WTC11 (cell line): ENCODE data around the gene SIGLEC1. TPM values are rescaled to one million over a fixed set of nuclear protein-coding genes. Genes with fewer than 3 reads are reported as not detected.

ENCODE experiments used
- ATAC-seq: fragments of 200-7000 bp; cut with Tn5 transposase; 2 replicates; pipeline ENCODE4 v1.10.0; 2021; ENCODE audit warnings: mild to moderate bottlenecking, moderate library complexity
- CTCF ChIA-PET: fragments of 300-600 bp; sonication (Branson Sonifier 250); formaldehyde crosslinking; loops from one replicate; lab custom pipeline; 2021; ENCODE audit warnings: antibody characterized with exemption; lab: Charles Lee
- POLR2A ChIA-PET: fragments of 350-600 bp; sonication (Branson Sonifier 250); formaldehyde crosslinking; loops from one replicate; lab custom pipeline; 2021; ENCODE audit warnings: antibody characterized with exemption; lab: Charles Lee
- DNase-seq: peaks from one replicate; pipeline ENCODE4 v3.0.0; 2021; ENCODE audit warnings: low spot score
- H3K27ac Mint-ChIP-seq: 2 replicates; pipeline ENCODE4 v1.8.0; 2021; ENCODE audit warnings: mixed read lengths
- H3K27me3 Mint-ChIP-seq: 2 replicates; pipeline ENCODE4 v1.8.0; 2021; ENCODE audit warnings: low read depth, mild to moderate bottlenecking, moderate library complexity, mixed read lengths
- H3K36me3 Mint-ChIP-seq: 2 replicates; pipeline ENCODE4 v1.8.0; 2021; ENCODE audit warnings: mixed read lengths
- H3K4me1 Mint-ChIP-seq: 2 replicates; pipeline ENCODE4 v1.8.0; 2022; ENCODE audit warnings: mixed read lengths
- H3K4me3 Mint-ChIP-seq: 2 replicates; pipeline ENCODE4 v1.8.0; 2021; ENCODE audit warnings: mild to moderate bottlenecking, moderate library complexity, mixed read lengths
- H3K9me3 Mint-ChIP-seq: 2 replicates; pipeline ENCODE4 v1.8.0; 2021; ENCODE audit warnings: mixed read lengths
- CREM ChIP-seq: sonication (generic); formaldehyde crosslinking; IDR thresholded peaks from 2 replicates; pipeline ENCODE4 v1.8.1; 2022; ENCODE audit warnings: mild to moderate bottlenecking, missing genetic modification reagents, moderate library complexity
- FOXJ3 ChIP-seq: sonication (generic); formaldehyde crosslinking; IDR thresholded peaks from 2 replicates; pipeline ENCODE4 v1.9.0; 2021; ENCODE audit warnings: missing genetic modification reagents, mild to moderate bottlenecking, borderline replicate concordance
- NFYB ChIP-seq: sonication (generic); formaldehyde crosslinking; conservative IDR thresholded peaks from 2 replicates; pipeline ENCODE4 v1.8.0; 2022; ENCODE audit warnings: low read depth, missing genetic modification reagents
- RORB ChIP-seq: fragments of 250-450 bp; sonication (Bioruptor Pico); IDR thresholded peaks from 2 replicates; pipeline ENCODE4 v1.9.0; 2021; ENCODE audit warnings: mild to moderate bottlenecking
- ZNF416 ChIP-seq: fragments of 250-450 bp; sonication (Bioruptor Pico); IDR thresholded peaks from 2 replicates; pipeline ENCODE4 v1.9.0; 2021; ENCODE audit warnings: mild to moderate bottlenecking, inconsistent platforms
- total RNA-seq: library from RNA; stranded (reverse); gene quantifications from 3 replicates; pipeline ENCODE4 v1.2.3, GENCODE V29; 2021
- TF ChIP-seq, protein P1 (sequence below): fragments of 250-450 bp; sonication (Bioruptor Pico); IDR thresholded peaks from 2 replicates; pipeline ENCODE4 v1.9.0; 2021; ENCODE audit warnings: moderate library complexity, mild to moderate bottlenecking, inconsistent platforms, borderline replicate concordance
- TF ChIP-seq, protein P2 (sequence below): sonication (generic); formaldehyde crosslinking; IDR thresholded peaks from 2 replicates; pipeline ENCODE4 v1.8.1; 2023; ENCODE audit warnings: mild to moderate bottlenecking, missing genetic modification reagents, moderate library complexity
- TF ChIP-seq, protein P3 (sequence below): fragments of 250-450 bp; sonication (Bioruptor Pico); IDR thresholded peaks from 2 replicates; pipeline ENCODE4 v1.9.0; 2021; ENCODE audit warnings: mild to moderate bottlenecking, borderline replicate concordance

SIGLEC1 gene
- total RNA-seq, 1 experiment from 2014 or later: 0.04 TPM

DNA sequence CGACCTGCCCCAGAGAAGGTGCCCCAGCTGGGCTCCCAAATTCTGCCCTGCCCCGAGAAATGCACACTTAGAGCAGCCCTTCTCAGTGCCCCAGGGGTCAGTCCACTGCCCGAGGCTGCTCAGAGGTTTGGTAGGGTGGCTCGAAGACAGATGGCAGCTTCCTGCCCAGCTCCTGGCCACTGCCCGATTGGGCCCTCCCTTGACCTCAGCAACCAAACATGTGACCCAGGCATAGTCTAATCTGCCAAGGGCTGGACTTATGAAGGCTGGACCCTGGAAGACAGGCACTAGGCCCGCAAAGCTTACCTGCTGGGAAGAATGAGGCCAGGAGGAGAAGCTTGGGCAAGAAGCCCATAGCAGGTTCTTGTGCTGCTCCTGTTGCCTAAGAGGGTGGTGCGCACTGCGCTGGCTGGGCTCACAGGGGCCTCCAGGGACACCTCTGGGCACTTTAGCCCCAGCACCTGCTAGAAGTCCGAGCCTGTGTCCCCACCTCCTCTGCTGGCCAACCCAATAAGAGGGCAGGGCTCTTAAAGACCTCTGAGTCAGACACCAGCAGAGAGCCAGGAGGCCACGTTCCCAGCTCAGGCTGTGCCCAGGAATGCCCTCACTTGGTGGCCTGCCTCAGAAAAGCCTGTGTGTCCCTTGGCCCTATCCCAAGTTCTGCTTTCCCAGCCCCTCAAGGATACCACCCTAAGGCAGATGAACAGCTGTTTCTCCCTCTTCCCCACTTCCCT is 5.5 kb downstream of the SIGLEC1 start (continued):
- TF ChIP-seq FOXJ3 (CRISPR knock-in tag) (no peak), ZNF416 (CRISPR knock-in tag) (no peak)
- TF ChIP-seq, protein P1, sequence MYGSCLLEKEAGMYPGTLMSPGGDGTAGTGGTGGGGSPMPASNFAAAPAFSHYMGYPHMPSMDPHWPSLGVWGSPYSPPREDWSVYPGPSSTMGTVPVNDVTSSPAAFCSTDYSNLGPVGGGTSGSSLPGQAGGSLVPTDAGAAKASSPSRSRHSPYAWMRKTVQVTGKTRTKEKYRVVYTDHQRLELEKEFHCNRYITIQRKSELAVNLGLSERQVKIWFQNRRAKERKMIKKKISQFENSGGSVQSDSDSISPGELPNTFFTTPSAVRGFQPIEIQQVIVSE (CRISPR knock-in tag): no peak

DNA sequence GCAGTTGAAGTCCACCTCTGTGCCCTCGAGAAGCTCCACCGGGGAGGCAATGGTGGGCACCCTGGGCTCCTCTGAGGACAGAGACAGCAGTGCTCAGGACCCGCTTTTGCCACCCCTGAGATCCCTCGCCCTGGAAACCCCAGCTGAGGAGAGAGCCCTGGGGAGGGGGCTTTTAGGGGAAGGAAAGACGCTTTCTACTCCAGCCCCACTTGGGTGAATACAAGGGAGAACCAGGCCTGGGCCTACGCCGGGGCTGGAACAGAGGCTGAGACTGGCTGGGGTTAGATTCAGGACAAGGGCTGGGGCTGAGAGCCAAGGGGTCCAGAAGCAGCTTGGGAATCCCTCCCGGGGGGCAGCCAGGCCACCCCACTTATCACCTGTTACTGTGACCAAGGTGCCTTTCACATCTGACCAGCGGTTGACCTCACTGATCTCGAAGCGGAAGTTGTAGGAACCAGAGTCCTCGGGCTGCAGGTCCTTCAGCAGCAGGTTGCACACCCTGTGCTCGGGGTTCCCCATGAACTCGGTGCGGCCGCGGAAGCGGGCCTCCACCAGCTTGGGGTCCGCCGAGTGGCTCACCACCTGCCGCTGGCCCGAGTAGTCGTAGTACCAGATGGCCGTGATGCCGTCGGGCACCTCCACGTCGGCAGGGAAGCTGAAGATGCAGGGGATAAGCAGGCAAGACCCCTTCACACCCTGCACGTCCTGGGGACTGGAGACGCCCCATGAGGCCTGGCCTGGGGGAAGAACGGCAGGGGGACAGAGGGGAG is 6.2 kb downstream of the SIGLEC1 start:
- CTCF ChIA-PET: interaction anchor here (0.5 to 2.6 kb wide), 8 partner anchors 10 to 370 kb away, joined by 3 to 16 read pairs (median 5); no protein-coding TSS in a partner anchor

DNA sequence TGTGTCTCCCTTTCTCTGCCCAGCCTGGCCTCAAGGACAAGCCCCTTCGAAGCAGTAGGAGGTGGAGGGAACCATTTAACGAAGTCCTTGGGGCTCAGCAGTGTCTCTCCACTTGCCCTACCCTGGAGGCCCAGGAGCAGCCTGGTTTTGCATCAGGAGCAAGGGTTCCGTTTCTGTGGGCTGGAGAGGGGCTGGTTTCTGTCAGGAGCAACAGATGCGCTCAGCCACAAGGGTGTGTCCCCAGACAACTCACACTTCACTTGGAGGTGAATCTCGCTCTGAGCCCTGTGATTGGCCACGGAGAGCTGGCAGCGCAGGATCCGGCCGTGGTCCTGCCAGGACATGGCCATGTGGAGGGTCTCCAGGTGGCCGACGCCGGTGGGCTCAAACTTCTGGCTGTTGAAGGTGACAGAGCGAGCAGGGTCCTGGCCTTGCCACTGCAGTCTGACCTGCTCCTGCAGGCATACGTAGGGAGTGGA is 6.9 kb downstream of the SIGLEC1 start:
- no peak overlapping the region for H3K27ac Mint-ChIP-seq
- H3K36me3 Mint-ChIP-seq: no peaks in the 10 kb centered on the region
- ChIA-PET POLR2A (no interaction called here), CTCF (interaction anchor here (0.5 to 2.6 kb wide), 7 partner anchors 8 to 370 kb away, joined by 3 to 16 read pairs (median 4); no protein-coding TSS in a partner anchor)
- ATAC-seq (peak; percentile 38), DNase-seq (no peak)
- no peak overlapping the region for H3K4me3 Mint-ChIP-seq
- H3K27me3 Mint-ChIP-seq: no peaks in the 10 kb centered on the region
- no peaks in the 10 kb centered on the region for H3K4me1 Mint-ChIP-seq
- H3K9me3 Mint-ChIP-seq: no peaks in the 10 kb centered on the region
- TF ChIP-seq, protein P2, sequence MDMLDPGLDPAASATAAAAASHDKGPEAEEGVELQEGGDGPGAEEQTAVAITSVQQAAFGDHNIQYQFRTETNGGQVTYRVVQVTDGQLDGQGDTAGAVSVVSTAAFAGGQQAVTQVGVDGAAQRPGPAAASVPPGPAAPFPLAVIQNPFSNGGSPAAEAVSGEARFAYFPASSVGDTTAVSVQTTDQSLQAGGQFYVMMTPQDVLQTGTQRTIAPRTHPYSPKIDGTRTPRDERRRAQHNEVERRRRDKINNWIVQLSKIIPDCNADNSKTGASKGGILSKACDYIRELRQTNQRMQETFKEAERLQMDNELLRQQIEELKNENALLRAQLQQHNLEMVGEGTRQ (CRISPR knock-in tag): no peak
- TF ChIP-seq RORB (CRISPR knock-in tag): no peak
- TF ChIP-seq, protein P3, sequence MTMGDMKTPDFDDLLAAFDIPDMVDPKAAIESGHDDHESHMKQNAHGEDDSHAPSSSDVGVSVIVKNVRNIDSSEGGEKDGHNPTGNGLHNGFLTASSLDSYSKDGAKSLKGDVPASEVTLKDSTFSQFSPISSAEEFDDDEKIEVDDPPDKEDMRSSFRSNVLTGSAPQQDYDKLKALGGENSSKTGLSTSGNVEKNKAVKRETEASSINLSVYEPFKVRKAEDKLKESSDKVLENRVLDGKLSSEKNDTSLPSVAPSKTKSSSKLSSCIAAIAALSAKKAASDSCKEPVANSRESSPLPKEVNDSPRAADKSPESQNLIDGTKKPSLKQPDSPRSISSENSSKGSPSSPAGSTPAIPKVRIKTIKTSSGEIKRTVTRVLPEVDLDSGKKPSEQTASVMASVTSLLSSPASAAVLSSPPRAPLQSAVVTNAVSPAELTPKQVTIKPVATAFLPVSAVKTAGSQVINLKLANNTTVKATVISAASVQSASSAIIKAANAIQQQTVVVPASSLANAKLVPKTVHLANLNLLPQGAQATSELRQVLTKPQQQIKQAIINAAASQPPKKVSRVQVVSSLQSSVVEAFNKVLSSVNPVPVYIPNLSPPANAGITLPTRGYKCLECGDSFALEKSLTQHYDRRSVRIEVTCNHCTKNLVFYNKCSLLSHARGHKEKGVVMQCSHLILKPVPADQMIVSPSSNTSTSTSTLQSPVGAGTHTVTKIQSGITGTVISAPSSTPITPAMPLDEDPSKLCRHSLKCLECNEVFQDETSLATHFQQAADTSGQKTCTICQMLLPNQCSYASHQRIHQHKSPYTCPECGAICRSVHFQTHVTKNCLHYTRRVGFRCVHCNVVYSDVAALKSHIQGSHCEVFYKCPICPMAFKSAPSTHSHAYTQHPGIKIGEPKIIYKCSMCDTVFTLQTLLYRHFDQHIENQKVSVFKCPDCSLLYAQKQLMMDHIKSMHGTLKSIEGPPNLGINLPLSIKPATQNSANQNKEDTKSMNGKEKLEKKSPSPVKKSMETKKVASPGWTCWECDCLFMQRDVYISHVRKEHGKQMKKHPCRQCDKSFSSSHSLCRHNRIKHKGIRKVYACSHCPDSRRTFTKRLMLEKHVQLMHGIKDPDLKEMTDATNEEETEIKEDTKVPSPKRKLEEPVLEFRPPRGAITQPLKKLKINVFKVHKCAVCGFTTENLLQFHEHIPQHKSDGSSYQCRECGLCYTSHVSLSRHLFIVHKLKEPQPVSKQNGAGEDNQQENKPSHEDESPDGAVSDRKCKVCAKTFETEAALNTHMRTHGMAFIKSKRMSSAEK (CRISPR knock-in tag): no peak

More for the DNA sequence above, 6.2 kb downstream of the SIGLEC1 start:
- Mint-ChIP-seq H3K36me3 (no peaks in the 10 kb centered on the region), H3K9me3 (no peaks in the 10 kb centered on the region), H3K27me3 (no peaks in the 10 kb centered on the region), H3K4me1 (no peaks in the 10 kb centered on the region), H3K4me3 (no peak overlapping the region), H3K27ac (no peak overlapping the region)
- no peak for TF ChIP-seq CREM (CRISPR knock-in tag)
- no peak for TF ChIP-seq ZNF416 (CRISPR knock-in tag)
- no peak for TF ChIP-seq RORB (CRISPR knock-in tag)
- DNase-seq (no peak), ATAC-seq (no peak)
- POLR2A ChIA-PET: interaction anchor here (0.5 kb wide), 1 partner anchor 320 kb away, joined by 3 read pairs; no protein-coding TSS in a partner anchor

DNA sequence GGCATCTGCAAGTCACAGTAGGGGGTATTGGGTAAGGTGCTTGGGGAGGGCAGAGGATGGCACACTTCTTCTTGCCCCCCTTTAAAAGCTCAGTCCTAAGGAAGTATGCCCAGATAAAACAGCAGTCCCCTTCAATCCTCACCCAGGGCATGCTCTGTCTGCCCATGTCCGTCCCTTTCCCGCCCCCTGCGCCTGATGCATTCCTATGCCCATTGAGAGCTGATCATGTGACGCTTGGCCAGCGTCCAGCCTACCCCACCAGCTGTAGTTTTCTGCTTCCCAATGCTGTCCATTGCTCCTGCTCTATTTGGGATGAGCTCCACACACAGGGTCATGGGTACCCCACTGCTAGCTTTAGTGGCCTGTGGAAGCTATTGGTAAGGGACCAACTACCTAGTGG is 8.3 kb downstream of the SIGLEC1 start:
- H3K9me3 Mint-ChIP-seq: no peaks in the 10 kb centered on the region
- no peak overlapping the region for H3K4me3 Mint-ChIP-seq
- ATAC-seq (no peak), DNase-seq (no peak)
- no peaks in the 10 kb centered on the region for H3K4me1 Mint-ChIP-seq
- no peaks in the 10 kb centered on the region for H3K36me3 Mint-ChIP-seq
- H3K27ac Mint-ChIP-seq: no peak overlapping the region
- ChIA-PET POLR2A (no interaction called here), CTCF (interaction anchor here (0.6 to 2.6 kb wide), 14 partner anchors 8 to 151 kb away, joined by 3 to 16 read pairs (median 4); partner anchors contain the start of genes ADAM33 and ADISSP)
- no peaks in the 10 kb centered on the region for H3K27me3 Mint-ChIP-seq
- no peak for TF ChIP-seq NFYB (CRISPR knock-in tag)
- TF ChIP-seq, protein P2 (CRISPR knock-in tag): 0 out of 2 replicates have a peak, but pooled peaks have one; percentile 36
- TF ChIP-seq, all 79 proteins: peak for 1
